Subcutaneous adipose tissue (tissue), 4 donors: ENCODE results near the gene TRIM24. TPM values are rescaled to one million over a fixed set of nuclear protein-coding genes. Genes with fewer than 3 reads are reported as not detected.

Source experiments
- total RNA-seq, 4 donors: library from RNA; depleted of rRNA; stranded (reverse); fragments of >200 nt; gene quantifications; one replicate each; pipeline ENCODE4 v1.1.0, GENCODE V29; 2016
- TF ChIP-seq, protein P1 (sequence below): fragments of 450-650 bp; IDR thresholded peaks from one replicate; pipeline ENCODE4 v1.5.1; 2016; ENCODE audit warnings: low read depth, mild to moderate bottlenecking, control low read depth, antibody characterized with exemption, moderate library complexity

Gene TRIM24
- total RNA-seq, 4 donors from 2014 or later: 11.7 to 18.8 (median 15.7) TPM

DNA sequence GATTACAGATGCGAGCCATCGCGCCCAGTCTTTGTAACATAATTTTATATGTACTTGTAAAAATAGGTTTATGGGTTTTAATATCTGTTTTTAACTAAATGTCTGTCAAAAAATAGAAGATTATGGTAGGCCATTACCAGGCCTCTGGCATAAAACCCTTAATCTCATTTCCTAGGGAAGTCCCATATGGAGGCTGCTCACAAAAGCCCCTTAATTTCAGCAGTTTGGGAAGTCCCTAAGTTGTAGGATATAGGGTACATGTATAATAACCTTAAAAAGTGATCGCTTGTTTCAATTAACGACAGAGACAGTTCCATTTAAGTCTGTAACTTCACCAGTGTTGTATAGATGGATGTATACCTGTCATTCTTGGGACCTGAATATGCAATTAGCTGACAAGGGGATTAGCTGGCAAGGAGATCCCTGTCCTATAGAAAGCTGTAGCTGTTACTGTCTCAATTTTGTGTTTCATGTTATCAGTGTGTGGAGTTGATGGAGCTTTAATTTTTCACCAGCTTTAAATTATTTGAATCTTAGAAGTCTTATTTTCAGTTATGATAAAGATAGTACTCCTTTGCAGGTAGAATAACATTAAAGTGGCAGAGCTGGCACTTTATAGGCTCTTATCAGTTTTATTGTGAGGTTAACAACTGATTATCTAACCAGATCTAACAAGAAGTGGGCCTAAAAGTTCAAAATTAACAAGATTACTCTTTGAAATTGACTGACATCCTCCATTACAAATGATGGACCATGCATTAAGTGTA is 10.5 kb downstream of the TRIM24 start:
- TF ChIP-seq, protein P1, sequence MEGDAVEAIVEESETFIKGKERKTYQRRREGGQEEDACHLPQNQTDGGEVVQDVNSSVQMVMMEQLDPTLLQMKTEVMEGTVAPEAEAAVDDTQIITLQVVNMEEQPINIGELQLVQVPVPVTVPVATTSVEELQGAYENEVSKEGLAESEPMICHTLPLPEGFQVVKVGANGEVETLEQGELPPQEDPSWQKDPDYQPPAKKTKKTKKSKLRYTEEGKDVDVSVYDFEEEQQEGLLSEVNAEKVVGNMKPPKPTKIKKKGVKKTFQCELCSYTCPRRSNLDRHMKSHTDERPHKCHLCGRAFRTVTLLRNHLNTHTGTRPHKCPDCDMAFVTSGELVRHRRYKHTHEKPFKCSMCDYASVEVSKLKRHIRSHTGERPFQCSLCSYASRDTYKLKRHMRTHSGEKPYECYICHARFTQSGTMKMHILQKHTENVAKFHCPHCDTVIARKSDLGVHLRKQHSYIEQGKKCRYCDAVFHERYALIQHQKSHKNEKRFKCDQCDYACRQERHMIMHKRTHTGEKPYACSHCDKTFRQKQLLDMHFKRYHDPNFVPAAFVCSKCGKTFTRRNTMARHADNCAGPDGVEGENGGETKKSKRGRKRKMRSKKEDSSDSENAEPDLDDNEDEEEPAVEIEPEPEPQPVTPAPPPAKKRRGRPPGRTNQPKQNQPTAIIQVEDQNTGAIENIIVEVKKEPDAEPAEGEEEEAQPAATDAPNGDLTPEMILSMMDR: no peak

DNA sequence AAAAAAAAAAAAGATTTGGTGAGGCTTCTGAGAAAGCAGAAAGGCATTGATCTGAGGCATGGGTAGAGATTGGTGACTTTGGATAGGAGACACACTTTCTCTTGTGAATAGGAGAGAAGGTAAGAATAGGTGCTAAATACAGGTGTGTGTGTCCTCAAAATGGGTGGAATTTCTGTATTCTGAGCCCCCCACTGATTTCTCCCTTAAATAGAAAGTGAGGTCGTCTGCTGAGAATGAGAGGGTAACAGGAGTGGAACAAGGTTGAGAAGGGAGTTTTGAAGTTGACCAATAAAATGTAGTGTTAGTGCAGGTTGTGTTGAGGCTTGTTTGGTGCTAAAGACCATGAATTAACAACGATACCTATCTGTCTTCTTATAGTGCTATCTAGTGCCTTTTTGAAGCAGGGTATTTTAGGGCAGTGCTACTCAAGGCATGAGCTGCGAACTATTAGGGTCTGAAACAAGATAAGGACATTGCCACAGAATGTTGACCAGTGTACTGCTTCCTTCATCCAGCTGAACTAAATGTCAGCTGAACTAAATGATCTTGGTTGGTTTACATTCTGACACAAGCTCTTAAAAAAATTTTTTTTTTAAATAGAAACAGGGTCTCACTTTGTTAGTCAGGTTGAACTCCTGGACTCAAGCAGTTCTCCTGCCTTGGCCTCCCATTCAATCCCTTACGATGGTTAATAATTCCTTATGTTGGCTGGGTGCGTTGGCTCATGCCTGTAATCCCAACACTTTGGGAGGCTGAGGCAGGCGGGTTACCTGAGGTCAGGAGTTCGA is 12.4 kb downstream of the TRIM24 start:
- TF ChIP-seq, protein P1: no peak

DNA sequence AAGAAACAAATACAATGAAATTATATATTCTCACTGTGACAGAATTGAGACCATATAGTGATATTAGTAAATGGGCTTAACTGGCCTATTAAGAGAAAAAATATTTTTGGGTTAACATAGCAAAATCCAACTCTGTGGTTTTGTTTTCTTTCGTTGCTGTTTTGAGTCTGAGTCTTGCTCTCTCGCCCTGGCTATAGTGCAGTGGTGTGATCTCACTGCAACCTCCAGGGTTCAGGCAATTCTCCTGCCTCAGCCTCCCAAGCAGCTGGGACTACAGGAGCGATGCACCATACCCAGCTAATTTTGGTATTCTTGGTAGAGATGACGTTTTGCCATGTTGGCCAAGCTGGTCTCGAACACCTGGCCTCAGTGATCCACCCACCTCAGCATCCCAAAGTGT is 15.3 kb downstream of the TRIM24 start:
- TF ChIP-seq, protein P1: no peak

DNA sequence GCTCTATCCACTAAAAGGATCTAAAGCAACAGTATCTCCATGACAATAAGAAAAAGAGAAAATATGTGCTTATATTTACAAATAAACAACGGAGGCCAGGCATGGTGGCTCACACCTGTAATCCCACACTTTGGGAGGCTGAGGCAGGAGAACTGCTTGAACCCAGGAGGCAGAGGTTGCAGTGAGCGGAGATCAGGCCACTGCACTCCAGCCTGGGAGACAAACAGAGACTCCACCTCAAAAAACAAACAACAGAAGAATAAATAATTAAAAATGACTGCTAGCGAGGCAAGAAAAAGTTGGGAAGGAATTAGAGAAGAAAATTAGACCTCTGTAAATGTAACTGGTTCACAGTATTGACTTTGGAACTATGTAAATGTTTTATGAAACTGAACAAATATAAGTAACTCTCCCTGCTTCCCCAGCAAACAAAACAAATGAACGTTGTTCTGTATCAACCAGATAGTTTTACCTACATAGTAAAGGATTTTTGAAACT is 17.1 kb downstream of the TRIM24 start:
- TF ChIP-seq, protein P1: no peak

DNA sequence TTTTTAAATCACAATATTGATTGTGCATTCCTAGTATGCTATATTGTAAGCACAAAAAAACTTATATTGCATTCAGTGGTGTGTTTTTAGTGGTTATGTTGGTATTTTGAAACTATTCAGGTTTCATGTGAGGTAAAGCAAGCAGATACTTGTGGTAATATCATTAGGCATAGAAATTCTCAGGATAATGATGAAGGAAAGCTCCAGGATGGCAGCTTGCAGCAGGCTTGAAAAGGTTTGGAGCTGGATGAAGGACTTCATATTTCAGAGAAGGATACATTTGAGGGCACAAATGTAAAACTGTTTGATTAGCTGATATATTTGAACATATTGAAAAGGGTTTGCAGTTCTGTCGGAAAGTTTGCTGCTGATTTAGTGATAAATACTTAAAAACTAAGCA is 17.5 kb downstream of the TRIM24 start:
- TF ChIP-seq, protein P1: no peak

- TF ChIP-seq, protein P1: no peak
These were observed 18.4 kb downstream of the TRIM24 start for GRCh38 chr7:138478499-138478908.

- TF ChIP-seq, protein P1: no peak
These were observed 20.5 kb downstream of the TRIM24 start for GRCh38 chr7:138480527-138480926.
